GM13977 (cell line): Measurements from ENCODE around the gene MAPK9.

Experiments used
- DNase-seq: peaks from one replicate; pipeline ENCODE4 v3.0.0; 2012; ENCODE audit warnings: low spot score
- in situ Hi-C: fragments of 300-500 bp; cut with MboI; formaldehyde crosslinking; loops from one replicate; pipeline ENCODE4 v1.12.0; 2022; ENCODE audit warnings: low sequenced_read_pairs, low pct_unique_long_range_greater_than_20kb, mixed read lengths, inconsistent platforms; ENCODE audit not compliant: unreplicated experiment
- TF ChIP-seq, protein P1 (sequence below): IDR thresholded peaks from 2 replicates; pipeline ENCODE4 v1.5.1; 2012; ENCODE audit warnings: mild to moderate bottlenecking, control low read depth; ENCODE audit not compliant: insufficient read depth; ENCODE audit errors: extremely low read depth, missing control alignments

MAPK9 gene

DNA sequence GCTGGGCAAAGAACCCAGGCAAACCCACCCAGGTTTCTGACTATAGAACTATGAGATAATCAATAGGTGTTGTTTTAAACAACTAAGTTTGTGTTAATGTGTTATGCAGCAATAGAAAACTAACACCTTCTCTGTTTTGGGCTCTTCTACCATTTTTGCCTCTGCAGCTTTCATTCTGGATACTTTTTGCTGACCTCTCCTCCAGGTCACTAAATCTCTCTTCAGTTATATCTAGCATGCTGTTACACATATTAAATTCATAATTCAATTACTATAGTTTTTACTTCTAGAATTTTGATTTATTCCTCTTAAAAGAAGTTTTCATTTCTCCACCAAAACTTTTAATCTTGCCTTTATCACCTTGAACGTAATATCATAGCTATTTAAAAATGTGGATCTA is 17.2 kb downstream of the MAPK9 start:
- TF ChIP-seq, protein P1, sequence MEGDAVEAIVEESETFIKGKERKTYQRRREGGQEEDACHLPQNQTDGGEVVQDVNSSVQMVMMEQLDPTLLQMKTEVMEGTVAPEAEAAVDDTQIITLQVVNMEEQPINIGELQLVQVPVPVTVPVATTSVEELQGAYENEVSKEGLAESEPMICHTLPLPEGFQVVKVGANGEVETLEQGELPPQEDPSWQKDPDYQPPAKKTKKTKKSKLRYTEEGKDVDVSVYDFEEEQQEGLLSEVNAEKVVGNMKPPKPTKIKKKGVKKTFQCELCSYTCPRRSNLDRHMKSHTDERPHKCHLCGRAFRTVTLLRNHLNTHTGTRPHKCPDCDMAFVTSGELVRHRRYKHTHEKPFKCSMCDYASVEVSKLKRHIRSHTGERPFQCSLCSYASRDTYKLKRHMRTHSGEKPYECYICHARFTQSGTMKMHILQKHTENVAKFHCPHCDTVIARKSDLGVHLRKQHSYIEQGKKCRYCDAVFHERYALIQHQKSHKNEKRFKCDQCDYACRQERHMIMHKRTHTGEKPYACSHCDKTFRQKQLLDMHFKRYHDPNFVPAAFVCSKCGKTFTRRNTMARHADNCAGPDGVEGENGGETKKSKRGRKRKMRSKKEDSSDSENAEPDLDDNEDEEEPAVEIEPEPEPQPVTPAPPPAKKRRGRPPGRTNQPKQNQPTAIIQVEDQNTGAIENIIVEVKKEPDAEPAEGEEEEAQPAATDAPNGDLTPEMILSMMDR, result no peak
- DNase-seq, result no peak
- in situ Hi-C loops, result no loop called here

DNA sequence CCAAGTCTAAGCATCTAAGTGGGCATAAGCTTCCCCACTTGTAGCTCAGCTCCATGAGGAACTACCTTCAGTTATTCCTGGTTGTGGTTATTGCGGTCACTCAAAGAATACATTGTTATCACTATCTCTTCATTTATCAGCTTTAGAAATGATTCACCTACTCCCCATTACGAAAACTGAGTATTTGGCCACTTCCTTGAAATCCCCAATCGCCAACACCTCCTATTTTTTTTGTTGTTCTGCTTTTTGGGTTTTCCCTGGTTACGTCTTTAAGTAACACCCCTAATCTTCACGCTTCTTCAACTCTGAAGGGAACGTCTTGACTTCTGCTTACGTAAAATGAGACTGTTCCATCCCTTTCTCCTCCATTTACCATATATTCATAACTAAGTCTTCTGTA is 20.7 kb downstream of the MAPK9 start:
- TF ChIP-seq, protein P1, result no peak
- in situ Hi-C loops, result no loop called here
- DNase-seq, result no peak

DNA sequence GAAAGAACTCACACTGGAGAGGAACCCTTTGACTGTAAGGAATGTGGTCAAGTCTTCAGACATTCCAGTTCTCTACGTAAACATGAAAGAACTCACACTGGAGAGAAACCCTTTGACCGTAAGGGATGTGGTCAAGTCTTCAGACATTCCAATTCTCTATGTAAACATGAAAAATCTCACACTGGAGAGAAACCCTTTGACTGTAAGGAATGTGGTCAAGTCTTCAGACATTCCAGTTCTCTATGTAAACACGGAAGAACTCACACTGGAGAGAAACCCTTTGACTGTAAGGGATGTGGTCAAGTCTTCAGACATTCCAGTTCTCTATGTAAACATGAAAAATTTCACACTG is 32.6 kb downstream of the MAPK9 start:
- in situ Hi-C loops, result no loop called here
- TF ChIP-seq, protein P1, result no peak
- DNase-seq, result no peak

DNA sequence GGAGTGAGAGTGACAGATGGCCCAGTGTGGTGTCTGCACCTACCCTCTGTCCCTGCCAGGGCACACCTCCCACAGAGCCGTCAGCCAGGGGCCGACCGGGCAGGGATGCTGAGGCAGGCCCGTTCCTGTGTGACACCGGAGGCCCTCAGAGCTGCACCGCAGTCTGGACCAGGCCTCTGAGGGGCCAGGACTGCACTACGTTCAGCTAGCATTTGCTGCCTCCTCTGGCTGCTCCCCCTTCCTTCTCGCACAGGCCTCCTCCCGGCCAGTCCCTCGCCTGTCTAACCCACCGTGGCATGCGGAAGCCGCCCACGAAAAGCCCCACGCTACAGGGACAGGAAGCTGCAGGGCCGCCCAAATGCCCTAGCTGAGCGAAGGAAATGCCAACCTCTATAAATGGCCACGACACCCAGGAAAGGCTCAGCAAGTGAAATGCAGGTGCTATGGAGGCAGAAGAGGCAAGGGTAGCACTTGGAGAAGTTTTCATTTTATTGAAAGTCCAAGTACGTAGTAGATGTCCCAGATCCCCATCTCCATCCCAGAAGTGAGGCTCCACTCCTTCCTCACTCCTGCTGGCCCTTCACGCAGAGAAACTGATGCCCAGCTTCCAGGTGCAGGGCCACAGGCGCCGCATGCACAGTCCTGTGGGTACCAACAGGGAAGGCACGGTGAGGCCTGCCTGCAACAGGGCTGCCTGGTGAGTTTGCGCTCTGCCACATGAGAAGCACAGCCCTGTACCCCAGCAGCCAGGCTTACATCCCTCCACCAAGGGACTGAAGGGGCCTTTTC is 38.7 kb downstream of the MAPK9 start:
- DNase-seq, result no peak
- TF ChIP-seq, protein P1, result no peak
- in situ Hi-C loops, result no loop called here

DNA sequence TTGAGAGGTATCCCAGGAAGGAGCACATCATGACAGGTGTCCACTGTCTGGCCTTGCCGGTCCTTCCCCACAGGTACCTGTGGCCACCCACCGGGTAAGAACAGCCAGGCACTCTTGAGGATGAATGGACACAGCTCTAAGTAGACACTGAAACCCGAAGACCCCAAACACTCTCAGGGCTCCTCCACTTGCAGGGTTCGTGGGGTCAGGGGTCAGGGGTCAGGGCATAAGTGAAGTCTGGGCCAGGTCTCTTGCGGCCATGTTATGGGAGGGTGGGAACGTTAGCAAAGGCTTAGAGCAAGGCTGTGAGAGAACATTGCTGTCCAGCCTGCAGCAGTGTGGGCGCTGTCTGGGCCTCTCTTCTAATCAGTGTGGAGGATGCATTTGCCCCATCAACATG is 40.0 kb downstream of the MAPK9 start:
- DNase-seq, result no peak
- TF ChIP-seq, protein P1, result no peak
- in situ Hi-C loops, result no loop called here

DNA sequence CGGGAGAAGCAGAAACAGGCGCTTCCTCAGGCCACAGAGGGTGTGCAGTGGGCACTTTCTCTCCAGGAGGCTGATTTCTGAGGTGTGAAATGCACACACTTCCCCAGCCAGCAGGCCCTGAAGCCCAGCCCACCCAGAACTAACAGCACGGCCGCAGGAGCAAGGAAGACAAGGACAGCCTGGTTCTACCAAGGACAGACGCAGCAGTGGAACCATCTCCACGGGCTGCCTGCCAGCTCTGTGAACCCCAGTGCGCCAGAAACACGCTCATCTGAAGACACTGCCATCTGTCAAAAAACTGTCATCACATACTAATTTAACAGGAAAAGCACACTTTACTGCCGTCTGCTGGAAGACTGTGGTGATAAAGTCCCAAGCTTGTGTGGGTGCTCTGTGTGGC is 40.7 kb downstream of the MAPK9 start:
- no peak for DNase-seq
- TF ChIP-seq, protein P1, result no peak
- in situ Hi-C loops, result no loop called here

DNA sequence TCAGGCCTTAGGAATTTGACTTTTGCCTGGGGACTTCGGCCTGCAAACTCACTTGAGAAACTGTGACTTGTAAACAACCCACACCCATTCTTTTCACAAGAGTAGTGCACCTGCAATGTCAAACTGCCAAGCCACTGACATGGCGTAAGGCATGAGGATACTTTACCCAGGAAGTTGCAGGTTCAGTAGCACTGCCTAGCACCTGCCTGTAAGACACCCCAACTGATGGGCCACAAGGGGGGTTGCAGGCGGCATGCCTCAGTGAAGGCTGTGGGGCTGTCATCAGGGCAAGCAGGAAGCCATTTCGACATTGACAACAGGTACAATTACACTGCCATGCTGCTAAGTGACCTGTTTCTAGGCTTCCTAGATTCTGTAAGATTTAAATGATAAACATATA is 41.6 kb downstream of the MAPK9 start:
- no peak for DNase-seq
- in situ Hi-C loops, result no loop called here
- TF ChIP-seq, protein P1, result no peak
